Liver (tissue), 2 donors: ENCODE measurements around the gene DTNB.

ENCODE experiments used
- CTCF ChIP-seq: fragments of 150-350 bp; IDR thresholded peaks from 2 replicates; pipeline ENCODE4 v1.5.1; 2017; ENCODE audit warnings: improper control_type of control experiment, low read depth, low read length; ENCODE audit not compliant: missing input control
- REST ChIP-seq: IDR thresholded peaks from 2 replicates; pipeline ENCODE4 v1.6.1; 2016; ENCODE audit warnings: antibody characterized with exemption, mild to moderate bottlenecking
- donor health status: healthy.

GRCh38 chr2:25362434-25363145 lies 310.8 kb downstream of the DTNB start:
- TF ChIP-seq CTCF (no peak), REST (no peak)
